ENCODE measurements around the gene PCDH9. TPM values are rescaled to one million over a fixed set of nuclear protein-coding genes. Genes with fewer than 3 reads are reported as not detected.

Gene PCDH9
- total RNA-seq, 1 donor from 2014 or later: 0.75 TPM

DNA sequence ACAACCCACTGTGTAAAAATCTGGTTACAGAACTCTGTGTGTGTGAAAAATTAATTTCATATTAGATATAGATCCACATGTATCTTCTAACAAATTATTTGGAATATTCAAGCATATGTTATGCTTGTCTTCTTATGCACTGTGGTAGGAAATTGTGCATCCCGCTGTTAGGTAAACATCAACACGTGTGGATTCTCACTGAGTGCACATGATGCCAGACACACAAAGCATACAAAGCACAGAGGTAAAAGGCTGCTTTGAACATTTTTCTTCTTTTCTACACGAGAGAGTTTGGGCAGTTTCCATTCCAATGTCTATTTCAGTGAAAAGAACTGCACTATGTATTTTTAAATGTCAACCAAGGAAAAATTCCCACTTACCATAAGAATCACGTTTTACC is 354.9 kb downstream of the PCDH9 start:
- no peak for DNase-seq (ENCODE audit: low read depth)
- H3K4me3 ChIP-seq (ENCODE audit: low read depth, low read length): no peak overlapping the region
- TF ChIP-seq, protein P1, sequence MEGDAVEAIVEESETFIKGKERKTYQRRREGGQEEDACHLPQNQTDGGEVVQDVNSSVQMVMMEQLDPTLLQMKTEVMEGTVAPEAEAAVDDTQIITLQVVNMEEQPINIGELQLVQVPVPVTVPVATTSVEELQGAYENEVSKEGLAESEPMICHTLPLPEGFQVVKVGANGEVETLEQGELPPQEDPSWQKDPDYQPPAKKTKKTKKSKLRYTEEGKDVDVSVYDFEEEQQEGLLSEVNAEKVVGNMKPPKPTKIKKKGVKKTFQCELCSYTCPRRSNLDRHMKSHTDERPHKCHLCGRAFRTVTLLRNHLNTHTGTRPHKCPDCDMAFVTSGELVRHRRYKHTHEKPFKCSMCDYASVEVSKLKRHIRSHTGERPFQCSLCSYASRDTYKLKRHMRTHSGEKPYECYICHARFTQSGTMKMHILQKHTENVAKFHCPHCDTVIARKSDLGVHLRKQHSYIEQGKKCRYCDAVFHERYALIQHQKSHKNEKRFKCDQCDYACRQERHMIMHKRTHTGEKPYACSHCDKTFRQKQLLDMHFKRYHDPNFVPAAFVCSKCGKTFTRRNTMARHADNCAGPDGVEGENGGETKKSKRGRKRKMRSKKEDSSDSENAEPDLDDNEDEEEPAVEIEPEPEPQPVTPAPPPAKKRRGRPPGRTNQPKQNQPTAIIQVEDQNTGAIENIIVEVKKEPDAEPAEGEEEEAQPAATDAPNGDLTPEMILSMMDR (IDR thresholded peaks at IDR 0.05; ENCODE audit: insufficient read depth, low read length, poor library complexity, severe bottlenecking): no peak
- H3K36me3 ChIP-seq (ENCODE audit: control insufficient read depth, insufficient read depth, low read length): no peaks in the 10 kb centered on the region
- H3K27me3 ChIP-seq (ENCODE audit: control insufficient read depth, insufficient read depth, low read length): no peaks in the 10 kb centered on the region

DNA sequence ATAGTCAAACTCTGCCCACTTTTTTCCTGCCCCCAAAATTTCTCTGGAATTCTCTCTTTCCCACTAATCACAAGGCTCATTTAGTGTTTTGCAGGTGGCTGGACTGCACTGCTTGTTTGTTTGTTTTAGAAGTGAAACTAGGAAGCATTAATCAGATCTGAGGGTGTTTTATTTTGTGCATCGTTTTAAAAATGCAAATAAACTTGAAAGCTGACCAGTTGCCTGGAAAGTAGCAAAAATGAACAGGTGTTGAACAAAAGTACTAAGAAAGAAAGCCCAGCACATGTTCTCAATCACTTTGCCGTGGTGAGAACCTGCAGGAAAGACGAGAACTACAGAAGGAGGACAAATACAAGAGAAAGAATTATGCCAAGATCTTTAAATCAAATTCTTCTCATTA is 365.5 kb downstream of the PCDH9 start:
- Histone ChIP-seq H3K36me3 (ENCODE audit: control insufficient read depth, insufficient read depth, low read length) (no peaks in the 10 kb centered on the region), H3K4me3 (ENCODE audit: low read depth, low read length) (no peak overlapping the region), H3K27me3 (ENCODE audit: control insufficient read depth, insufficient read depth, low read length) (no peaks in the 10 kb centered on the region)
- DNase-seq (ENCODE audit: low read depth): no peak
- TF ChIP-seq, protein P1 (IDR thresholded peaks at IDR 0.05; ENCODE audit: insufficient read depth, low read length, poor library complexity, severe bottlenecking): no peak

DNA sequence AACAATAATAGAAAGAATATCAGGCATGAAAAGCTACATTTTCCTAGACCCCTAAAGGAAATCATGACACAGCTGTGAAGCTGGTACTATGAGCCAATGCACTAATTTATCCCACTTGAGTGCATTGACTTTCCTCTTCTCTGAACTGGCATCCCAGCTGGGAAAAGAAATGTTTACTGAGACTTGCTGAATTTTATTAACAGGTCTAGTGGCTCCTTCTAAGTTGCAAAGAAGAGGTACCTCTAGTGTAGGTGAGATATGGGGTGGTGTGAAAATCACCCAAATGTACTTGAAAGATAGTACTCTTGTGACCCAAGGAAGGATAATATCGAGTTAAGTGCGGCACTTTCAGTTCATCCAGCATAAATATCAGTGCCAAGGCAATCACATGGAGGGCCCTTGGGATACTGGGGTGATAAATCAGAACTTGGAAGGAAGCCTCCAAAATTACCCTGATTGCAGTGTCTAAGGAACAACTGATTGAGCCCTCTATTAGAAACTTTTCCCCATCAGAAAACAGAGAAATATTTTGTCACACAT is 369.2 kb downstream of the PCDH9 start:
- H3K4me3 ChIP-seq (ENCODE audit: low read depth, low read length): no peak overlapping the region
- H3K27me3 ChIP-seq (ENCODE audit: control insufficient read depth, insufficient read depth, low read length): no peaks in the 10 kb centered on the region
- TF ChIP-seq, protein P1 (IDR thresholded peaks at IDR 0.05; ENCODE audit: insufficient read depth, low read length, poor library complexity, severe bottlenecking): no peak
- H3K36me3 ChIP-seq (ENCODE audit: control insufficient read depth, insufficient read depth, low read length): no peaks in the 10 kb centered on the region
- no peak for DNase-seq (ENCODE audit: low read depth)

DNA sequence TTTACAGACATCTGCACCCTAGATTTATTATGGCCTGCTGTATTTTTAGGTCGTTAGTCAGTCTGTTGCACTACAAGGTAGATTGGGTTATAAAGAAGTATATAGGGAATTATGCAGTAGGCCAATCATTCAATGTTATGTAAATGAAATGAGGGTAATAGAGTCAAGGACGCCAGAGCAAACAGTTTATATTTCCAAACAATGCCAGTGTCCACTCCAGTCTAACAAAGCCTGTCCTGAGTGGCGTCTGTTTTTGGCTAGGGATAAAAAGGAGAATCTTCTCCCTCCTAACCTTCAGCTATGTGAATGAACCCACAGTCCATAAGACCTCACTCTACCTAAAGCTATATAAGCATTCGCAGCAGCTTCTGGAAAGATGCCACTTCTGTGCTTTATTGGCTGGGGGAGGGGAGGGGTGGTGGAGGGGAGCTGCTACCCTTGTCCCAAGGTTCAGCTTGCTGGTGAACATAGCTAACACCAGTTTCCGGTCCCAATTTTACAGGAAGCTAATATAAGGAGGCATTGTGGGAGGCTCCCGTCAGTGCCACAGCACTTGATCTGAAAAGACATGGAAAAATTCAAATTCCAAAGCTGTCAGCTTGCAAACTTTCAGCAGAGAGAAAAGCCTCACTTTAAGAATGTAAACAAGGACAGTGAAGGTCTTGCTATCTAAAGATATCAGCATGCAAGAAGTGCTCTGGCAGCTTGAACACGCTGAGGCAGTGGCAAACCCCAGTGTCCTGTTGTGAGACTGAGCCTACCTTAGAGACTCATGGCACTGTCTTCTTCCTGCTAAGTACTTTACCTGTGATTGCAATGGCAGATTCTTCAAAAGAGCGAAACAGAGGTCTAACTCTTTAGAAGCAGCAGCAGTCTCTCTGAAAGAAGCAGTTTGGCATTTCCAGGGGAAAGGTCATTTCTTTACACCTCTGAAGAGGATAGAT is 369.9 kb downstream of the PCDH9 start:
- TF ChIP-seq, protein P1 (IDR thresholded peaks at IDR 0.05; ENCODE audit: insufficient read depth, low read length, poor library complexity, severe bottlenecking): no peak
- Histone ChIP-seq H3K27me3 (ENCODE audit: control insufficient read depth, insufficient read depth, low read length) (no peaks in the 10 kb centered on the region), H3K4me3 (ENCODE audit: low read depth, low read length) (no peak overlapping the region), H3K36me3 (ENCODE audit: control insufficient read depth, insufficient read depth, low read length) (no peaks in the 10 kb centered on the region)
- DNase-seq (ENCODE audit: low read depth): no peak

DNA sequence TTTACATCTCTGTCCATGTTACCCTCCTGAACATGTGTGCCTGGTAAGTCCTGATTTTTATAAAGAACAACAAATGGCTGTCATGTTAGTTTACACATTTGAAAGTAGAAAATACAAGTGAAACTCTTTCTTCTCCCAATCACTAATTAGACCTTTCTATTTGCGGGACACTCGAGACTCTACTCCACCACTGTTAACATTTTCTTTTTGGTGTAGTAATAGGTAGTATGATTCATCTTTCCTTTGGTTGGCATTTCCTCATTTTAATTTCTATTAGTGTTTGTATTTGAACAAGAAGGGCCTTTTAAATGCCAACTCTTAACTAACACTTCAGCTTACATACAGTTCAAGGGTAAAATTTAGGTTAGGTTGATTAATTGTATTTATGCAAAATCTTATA is 371.1 kb downstream of the PCDH9 start:
- Histone ChIP-seq H3K4me3 (ENCODE audit: low read depth, low read length) (no peak overlapping the region), H3K36me3 (ENCODE audit: control insufficient read depth, insufficient read depth, low read length) (no peaks in the 10 kb centered on the region), H3K27me3 (ENCODE audit: control insufficient read depth, insufficient read depth, low read length) (no peaks in the 10 kb centered on the region)
- TF ChIP-seq, protein P1 (IDR thresholded peaks at IDR 0.05; ENCODE audit: insufficient read depth, low read length, poor library complexity, severe bottlenecking): no peak
- DNase-seq (ENCODE audit: low read depth): no peak

Measured in kidney epithelial cell (primary cell).